Measurements from ENCODE around the gene IFITM1. TPM values are rescaled to one million over a fixed set of nuclear protein-coding genes. Genes with fewer than 3 reads are reported as not detected.
"Not testable (repeated sequence)": the region's sequence is repeated elsewhere in the genome, so short reads cannot be mapped to it uniquely, and the experiment has no call there.

The IFITM1 gene
- total RNA-seq, 1 experiment from 2014 or later, result 2.0 TPM

- no peak overlapping the region for H3K27ac ChIP-seq (ENCODE audit: low read length)
- no TSS peak for BruUV-seq (replicated peaks)
- DNase-seq (no peak), ATAC-seq (no peak)
- H3K27me3 ChIP-seq (ENCODE audit: low read length), result no peaks in the 10 kb centered on the region
- TF ChIP-seq EZH2phosphoT487 (IDR thresholded peaks at IDR 0.05; ENCODE audit: borderline replicate concordance, low read length), result no peak
- TF ChIP-seq CTCF (conservative IDR thresholded peaks at IDR 0.05; ENCODE audit: low read depth, low read length), result no peak
- TF ChIP-seq EZH2 (IDR thresholded peaks at IDR 0.05; ENCODE audit: low read length, unreplicated experiment), result no peak
- no peak overlapping the region for H2AFZ ChIP-seq (ENCODE audit: low read length)
- H3F3A ChIP-seq (ENCODE audit: low read length, unreplicated experiment), result no peaks in the 10 kb centered on the region
- no peaks in the 10 kb centered on the region for H3K36me3 ChIP-seq (ENCODE audit: low read depth, low read length)
- H3K4me2 ChIP-seq (ENCODE audit: low read length), result no peak overlapping the region
- no peak overlapping the region for H3K4me3 ChIP-seq (ENCODE audit: low read length)
- no peaks in the 10 kb centered on the region for H3K9me2 ChIP-seq (replicated peaks; ENCODE audit: low read length)
- no peaks in the 10 kb centered on the region; the same call in 1 of the 2 replicates for H3K4me1 ChIP-seq (ENCODE audit: insufficient read depth, low read length)
- intact Hi-C loops (cut with micrococcal nuclease), result no loop called here
- H4K20me1 ChIP-seq (ENCODE audit: low read length), result no peaks in the 10 kb centered on the region
- ChIA-PET CTCF (interaction anchor here (1.0 kb wide), 1 partner anchor 9 kb away, joined by 4 read pairs; the partner anchor contains the start of gene IFITM2), POLR2A (ENCODE audit: unreplicated experiment) (no interaction called here)
- peaks cover 10% of the 10 kb centered on the region for H3K79me2 ChIP-seq (ENCODE audit: low read length)
- no peaks in the 10 kb centered on the region for H3K9me3 ChIP-seq (ENCODE audit: low read length)
- H3K9ac ChIP-seq (ENCODE audit: low read length), result no peak overlapping the region
These were observed 3.1 kb downstream of the IFITM1 start for GRCh38 chr11:316891-317301.

- H3F3A ChIP-seq (ENCODE audit: low read length, unreplicated experiment); H2AFZ ChIP-seq (ENCODE audit: low read length); H3K36me3 ChIP-seq (ENCODE audit: low read depth, low read length); ATAC-seq; POLR2A ChIA-PET (ENCODE audit: unreplicated experiment); intact Hi-C loops (cut with micrococcal nuclease); H3K4me3 ChIP-seq (ENCODE audit: low read length); H4K20me1 ChIP-seq (ENCODE audit: low read length); H3K4me1 ChIP-seq (ENCODE audit: insufficient read depth, low read length); H3K9me2 ChIP-seq (replicated peaks; ENCODE audit: low read length); H3K27ac ChIP-seq (ENCODE audit: low read length); H3K4me2 ChIP-seq (ENCODE audit: low read length); H3K27me3 ChIP-seq (ENCODE audit: low read length); H3K9me3 ChIP-seq (ENCODE audit: low read length); H3K9ac ChIP-seq (ENCODE audit: low read length); DNase-seq; BruUV-seq (replicated peaks): not testable (repeated sequence)
- peaks cover 10% of the 10 kb centered on the region for H3K79me2 ChIP-seq (ENCODE audit: low read length)
- CTCF ChIA-PET, result interaction anchor here (1.0 kb wide), 1 partner anchor 10 kb away, joined by 4 read pairs; the partner anchor contains the start of gene IFITM2
These were observed 4.0 kb downstream of the IFITM1 start for GRCh38 chr11:317668-318404.

- intact Hi-C loops (cut with micrococcal nuclease); H2AFZ ChIP-seq (ENCODE audit: low read length); H3K27me3 ChIP-seq (ENCODE audit: low read length); H3F3A ChIP-seq (ENCODE audit: low read length, unreplicated experiment); BruUV-seq (replicated peaks); H4K20me1 ChIP-seq (ENCODE audit: low read length); POLR2A ChIA-PET (ENCODE audit: unreplicated experiment); H3K9me3 ChIP-seq (ENCODE audit: low read length); CTCF ChIA-PET; H3K9me2 ChIP-seq (replicated peaks; ENCODE audit: low read length); H3K27ac ChIP-seq (ENCODE audit: low read length); DNase-seq; H3K4me1 ChIP-seq (ENCODE audit: insufficient read depth, low read length); H3K36me3 ChIP-seq (ENCODE audit: low read depth, low read length); H3K9ac ChIP-seq (ENCODE audit: low read length): not testable (repeated sequence)
- peak overlapping the region; percentile 71 for H3K4me3 ChIP-seq (ENCODE audit: low read length)
- peak overlapping the region; percentile 86 for H3K4me2 ChIP-seq (ENCODE audit: low read length)
- peaks cover 10% of the 10 kb centered on the region for H3K79me2 ChIP-seq (ENCODE audit: low read length)
- ATAC-seq, result peak; percentile 31
These were observed 4.7 kb downstream of the IFITM1 start for GRCh38 chr11:318405-319120.

- intact Hi-C loops (cut with micrococcal nuclease); H3K9me2 ChIP-seq (replicated peaks; ENCODE audit: low read length); CTCF ChIA-PET; H3K9me3 ChIP-seq (ENCODE audit: low read length); H3K27ac ChIP-seq (ENCODE audit: low read length); POLR2A ChIA-PET (ENCODE audit: unreplicated experiment); H2AFZ ChIP-seq (ENCODE audit: low read length); BruUV-seq (replicated peaks); H4K20me1 ChIP-seq (ENCODE audit: low read length); H3F3A ChIP-seq (ENCODE audit: low read length, unreplicated experiment); H3K27me3 ChIP-seq (ENCODE audit: low read length); H3K36me3 ChIP-seq (ENCODE audit: low read depth, low read length); H3K4me1 ChIP-seq (ENCODE audit: insufficient read depth, low read length): not testable (repeated sequence)
- peak; percentile 13 for DNase-seq
- Histone ChIP-seq H3K79me2 (ENCODE audit: low read length) (peaks cover 10% of the 10 kb centered on the region), H3K4me3 (ENCODE audit: low read length) (peak overlapping the region; percentile 71), H3K4me2 (ENCODE audit: low read length) (peak overlapping the region; percentile 86), H3K9ac (ENCODE audit: low read length) (peak overlapping the region; percentile 33)
- peak; percentile 46 for ATAC-seq
These were observed 5.5 kb downstream of the IFITM1 start for GRCh38 chr11:319121-319887.

GRCh38 chr11:319888-320273 is 6.0 kb downstream of the IFITM1 start:
- H3K9me2 ChIP-seq (replicated peaks; ENCODE audit: low read length); H3K9me3 ChIP-seq (ENCODE audit: low read length); BruUV-seq (replicated peaks); H3K27me3 ChIP-seq (ENCODE audit: low read length); H2AFZ ChIP-seq (ENCODE audit: low read length); CTCF ChIA-PET; H3F3A ChIP-seq (ENCODE audit: low read length, unreplicated experiment); H4K20me1 ChIP-seq (ENCODE audit: low read length); H3K36me3 ChIP-seq (ENCODE audit: low read depth, low read length); H3K27ac ChIP-seq (ENCODE audit: low read length); DNase-seq; POLR2A ChIA-PET (ENCODE audit: unreplicated experiment); intact Hi-C loops (cut with micrococcal nuclease); H3K4me1 ChIP-seq (ENCODE audit: insufficient read depth, low read length): not testable (repeated sequence)
- Histone ChIP-seq H3K79me2 (ENCODE audit: low read length) (peaks cover 10% of the 10 kb centered on the region), H3K9ac (ENCODE audit: low read length) (peak overlapping the region; percentile 74), H3K4me2 (ENCODE audit: low read length) (peak overlapping the region; percentile 86), H3K4me3 (ENCODE audit: low read length) (peak overlapping the region; percentile 82)
- ATAC-seq, result peak; percentile 1
